GM19035 (cell line): ENCODE measurements around the gene ZP2.
"Not testable (repeated sequence)": the region's sequence is repeated elsewhere in the genome, so short reads cannot be mapped to it uniquely, and the experiment has no call there.

Experiments
- ATAC-seq: cut with Tn5 transposase; IDR thresholded peaks from one replicate; pipeline ENCODE4 v1.9.1; 2021; ENCODE audit not compliant: unreplicated experiment

Gene ZP2

GRCh38 chr16:21153124-21153729 is 58.1 kb downstream of the ZP2 start:
- not testable (repeated sequence) for ATAC-seq

GRCh38 chr16:21152160-21153030 is 59.0 kb downstream of the ZP2 start:
- not testable (repeated sequence) for ATAC-seq

- ATAC-seq = no peak
These were observed 60.9 kb downstream of the ZP2 start, which contains the start of gene DNAH3 for GRCh38 chr16:21150375-21151001. DNAH3 (minus strand) TSS chr16:21150846; CDS start chr16:21150319, 527 bp downstream.
